Measurements from ENCODE around the gene RTEL1. TPM values are rescaled to one million over a fixed set of nuclear protein-coding genes. Genes with fewer than 3 reads are reported as not detected.
A peak's percentile ranks its signal among the peaks of the same experiment; 100 is the strongest.

RTEL1 gene
- total RNA-seq, 4 donors from 2014 or later, result 7.1 to 43.7 (median 18.7) TPM

GRCh38 chr20:63663332-63664066, 5.4 kb downstream of the RTEL1 start:
- TF ChIP-seq EP300 (IDR thresholded peaks at IDR 0.05) (no peak), POLR2AphosphoS5 (IDR thresholded peaks at IDR 0.05) (no peak), POLR2A (IDR thresholded peaks at IDR 0.05) (no peak)
- TF ChIP-seq, protein P1, sequence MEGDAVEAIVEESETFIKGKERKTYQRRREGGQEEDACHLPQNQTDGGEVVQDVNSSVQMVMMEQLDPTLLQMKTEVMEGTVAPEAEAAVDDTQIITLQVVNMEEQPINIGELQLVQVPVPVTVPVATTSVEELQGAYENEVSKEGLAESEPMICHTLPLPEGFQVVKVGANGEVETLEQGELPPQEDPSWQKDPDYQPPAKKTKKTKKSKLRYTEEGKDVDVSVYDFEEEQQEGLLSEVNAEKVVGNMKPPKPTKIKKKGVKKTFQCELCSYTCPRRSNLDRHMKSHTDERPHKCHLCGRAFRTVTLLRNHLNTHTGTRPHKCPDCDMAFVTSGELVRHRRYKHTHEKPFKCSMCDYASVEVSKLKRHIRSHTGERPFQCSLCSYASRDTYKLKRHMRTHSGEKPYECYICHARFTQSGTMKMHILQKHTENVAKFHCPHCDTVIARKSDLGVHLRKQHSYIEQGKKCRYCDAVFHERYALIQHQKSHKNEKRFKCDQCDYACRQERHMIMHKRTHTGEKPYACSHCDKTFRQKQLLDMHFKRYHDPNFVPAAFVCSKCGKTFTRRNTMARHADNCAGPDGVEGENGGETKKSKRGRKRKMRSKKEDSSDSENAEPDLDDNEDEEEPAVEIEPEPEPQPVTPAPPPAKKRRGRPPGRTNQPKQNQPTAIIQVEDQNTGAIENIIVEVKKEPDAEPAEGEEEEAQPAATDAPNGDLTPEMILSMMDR (IDR thresholded peaks at IDR 0.05), result no peak
- H3K4me1 ChIP-seq, result peaks cover 0 to 28% (median 8%) of the 10 kb centered on the region in 3 donors
- 40% methylated on average over 1 of the region's 26 CpGs; no CpG with 5 or more reads in 1 of the 2 donors for WGBS, 2 donors (ENCODE audit: low coverage in 1 of 2)
- no peak overlapping the region for H3K4me3 ChIP-seq
- H3K9me3 ChIP-seq, result no peaks in the 10 kb centered on the region
- no peaks in the 10 kb centered on the region for H3K27me3 ChIP-seq
- H3K27ac ChIP-seq, result no peak overlapping the region
- H3K36me3 ChIP-seq, result peaks cover 0 to 80% of the 10 kb centered on the region in 2 donors
- no peak for ATAC-seq

DNA sequence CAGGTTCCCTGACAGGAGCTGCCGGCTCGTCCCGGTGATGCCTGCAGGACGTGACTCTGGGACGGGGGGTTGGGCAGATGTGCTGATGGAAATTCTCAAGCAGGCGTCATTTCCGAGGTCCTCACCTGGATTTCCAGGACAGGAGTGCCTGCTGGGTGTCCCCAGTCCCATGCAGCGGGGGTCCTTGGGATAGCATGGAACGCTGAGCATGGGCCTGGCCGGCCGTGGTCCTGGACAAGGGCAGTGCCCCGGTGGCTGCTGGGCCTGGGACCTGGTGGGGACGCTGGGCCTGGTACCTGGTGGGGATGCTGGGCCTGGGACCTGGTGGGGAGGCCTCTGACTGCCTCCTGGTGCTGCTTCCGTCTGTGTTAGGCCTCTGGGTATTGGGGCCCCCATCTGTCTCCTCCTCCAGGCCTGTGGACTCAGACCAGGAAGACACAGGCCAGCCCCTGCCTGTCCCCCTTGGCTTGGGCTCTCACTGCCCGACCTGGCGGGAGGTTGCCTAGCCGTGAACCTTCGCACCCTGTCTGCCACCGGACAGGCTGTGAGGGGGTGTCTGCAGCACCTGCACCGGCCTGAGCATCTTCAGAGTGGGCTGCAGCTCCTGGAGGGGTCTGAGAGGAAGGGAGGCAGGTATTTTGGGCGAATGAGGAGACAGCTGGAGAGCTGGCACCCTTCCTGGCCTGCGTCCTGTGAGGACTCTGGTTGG, 6.2 kb downstream of the RTEL1 start:
- Histone ChIP-seq H3K27me3 (no peaks in the 10 kb centered on the region), H3K4me3 (no peak overlapping the region), H3K4me1 (peaks cover 0 to 22% (median 4%) of the 10 kb centered on the region in 3 donors), H3K27ac (no peak overlapping the region), H3K36me3 (peaks cover 0 to 88% of the 10 kb centered on the region in 2 donors), H3K9me3 (no peaks in the 10 kb centered on the region)
- TF ChIP-seq, protein P1 (IDR thresholded peaks at IDR 0.05), result no peak
- no peak for TF ChIP-seq POLR2AphosphoS5 (IDR thresholded peaks at IDR 0.05)
- no peak for TF ChIP-seq POLR2A (IDR thresholded peaks at IDR 0.05)
- TF ChIP-seq EP300 (IDR thresholded peaks at IDR 0.05), result no peak
- no CpG with 5 or more reads among the region's 22 CpGs for WGBS, 2 donors (ENCODE audit: low coverage in 1 of 2)
- no peak for ATAC-seq

DNA sequence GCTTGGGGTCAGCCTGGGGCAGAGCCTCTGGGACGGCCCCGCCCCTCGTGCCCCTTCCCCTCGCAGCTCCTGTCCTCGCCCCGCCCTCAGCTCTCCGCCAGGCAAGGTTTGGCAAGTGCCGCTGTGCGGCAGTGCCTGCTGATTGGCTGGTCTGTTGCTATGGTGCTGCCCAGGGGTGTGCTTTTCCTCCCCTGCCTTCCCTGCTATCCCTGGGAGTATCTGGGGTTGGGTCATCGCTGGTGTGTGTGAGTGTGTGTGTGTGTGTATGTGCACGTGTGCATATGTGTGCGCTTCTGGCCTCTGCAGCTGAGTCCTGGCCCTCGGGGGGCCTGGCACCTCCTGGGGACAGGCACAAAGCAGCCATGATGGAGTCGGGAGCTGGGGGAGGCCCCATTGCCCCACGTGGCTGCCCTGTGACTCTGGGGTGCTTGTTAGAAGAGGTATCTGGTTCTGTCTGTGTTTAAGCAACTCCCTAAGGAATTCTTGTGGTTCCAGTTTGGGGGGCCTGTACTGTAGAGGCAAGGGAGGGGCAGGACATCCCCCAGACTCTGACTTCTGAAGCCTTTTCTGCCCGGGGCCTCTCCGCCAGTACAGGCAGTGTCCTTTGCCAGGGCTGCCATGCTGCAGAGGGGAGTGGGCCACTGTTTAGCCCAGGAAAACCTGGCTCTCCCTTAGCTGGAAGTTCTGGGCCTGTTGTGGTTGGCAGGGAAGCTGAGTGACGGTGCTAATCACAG, 6.9 kb downstream of the RTEL1 start:
- peak; percentile 65 for ATAC-seq
- no peaks in the 10 kb centered on the region for H3K27me3 ChIP-seq
- peaks cover 0 to 90% of the 10 kb centered on the region in 2 donors for H3K36me3 ChIP-seq
- WGBS, 2 donors (ENCODE audit: low coverage in 1 of 2), result no CpG with 5 or more reads among the region's 18 CpGs
- TF ChIP-seq, protein P1 (IDR thresholded peaks at IDR 0.05), result no peak
- TF ChIP-seq POLR2A (IDR thresholded peaks at IDR 0.05) (no peak), EP300 (IDR thresholded peaks at IDR 0.05) (no peak), POLR2AphosphoS5 (IDR thresholded peaks at IDR 0.05) (no peak)
- H3K4me3 ChIP-seq, result no peak overlapping the region
- no peaks in the 10 kb centered on the region for H3K9me3 ChIP-seq
- H3K4me1 ChIP-seq, result peaks cover 0 to 14% (median 0%) of the 10 kb centered on the region in 3 donors
- H3K27ac ChIP-seq, result no peak overlapping the region

- H3K36me3 ChIP-seq, result peaks cover 0 to 93% of the 10 kb centered on the region in 2 donors
- ATAC-seq, result no peak
- H3K27ac ChIP-seq, result no peak overlapping the region
- peaks cover 0 to 12% (median 0%) of the 10 kb centered on the region in 3 donors for H3K4me1 ChIP-seq
- TF ChIP-seq EP300 (IDR thresholded peaks at IDR 0.05), result no peak
- no peak for TF ChIP-seq POLR2A (IDR thresholded peaks at IDR 0.05)
- TF ChIP-seq POLR2AphosphoS5 (IDR thresholded peaks at IDR 0.05), result no peak
- TF ChIP-seq, protein P1 (IDR thresholded peaks at IDR 0.05), result no peak
- no peak overlapping the region for H3K4me3 ChIP-seq
- no peaks in the 10 kb centered on the region for H3K27me3 ChIP-seq
- 100% methylated on average over 2 of the region's 14 CpGs; no CpG with 5 or more reads in 1 of the 2 donors for WGBS, 2 donors (ENCODE audit: low coverage in 1 of 2)
- no peaks in the 10 kb centered on the region for H3K9me3 ChIP-seq
Observed at GRCh38 chr20:63665708-63666107, 7.6 kb downstream of the RTEL1 start.

Measured in gastroesophageal sphincter (tissue), 4 donors.